HG02885 (cell line): ENCODE results near the gene SEC23A.
"Not testable (repeated sequence)": the region's sequence is repeated elsewhere in the genome, so short reads cannot be mapped to it uniquely, and the experiment has no call there.

Experiments
- ATAC-seq: cut with Tn5 transposase; IDR thresholded peaks from one replicate; pipeline ENCODE4 v1.9.1; 2021; ENCODE audit warnings: mild to moderate bottlenecking; ENCODE audit not compliant: unreplicated experiment, poor library complexity

Gene SEC23A

GRCh38 chr14:39035336-39035735 lies 67.7 kb downstream of the SEC23A start:
- ATAC-seq, result no peak

- no peak for ATAC-seq
Observed at GRCh38 chr14:39034481-39035296, 68.3 kb downstream of the SEC23A start.

- no peak for ATAC-seq
Observed at GRCh38 chr14:39033371-39033770, 69.7 kb downstream of the SEC23A start.

GRCh38 chr14:39030209-39030608 lies 72.8 kb downstream of the SEC23A start:
- ATAC-seq, result no peak

- no peak for ATAC-seq
Observed at GRCh38 chr14:39029789-39030188, 73.2 kb downstream of the SEC23A start.

GRCh38 chr14:39028620-39029019 lies 74.4 kb downstream of the SEC23A start:
- ATAC-seq, result no peak

GRCh38 chr14:39025810-39026627 lies 77.0 kb downstream of the SEC23A start:
- ATAC-seq, result no peak

GRCh38 chr14:39025250-39025809 lies 77.7 kb downstream of the SEC23A start:
- ATAC-seq, result no peak

- ATAC-seq, result no peak
Observed at GRCh38 chr14:39023939-39024871, 78.8 kb downstream of the SEC23A start.

- not testable (repeated sequence) for ATAC-seq
Observed at GRCh38 chr14:39017096-39018016, 85.7 kb downstream of the SEC23A start.

- ATAC-seq, result no peak
Observed at GRCh38 chr14:39016733-39017095, 86.3 kb downstream of the SEC23A start.

GRCh38 chr14:39015964-39016577 lies 87.0 kb downstream of the SEC23A start:
- ATAC-seq, result no peak

GRCh38 chr14:39015360-39015961 lies 87.6 kb downstream of the SEC23A start:
- peak; percentile 89 for ATAC-seq

- ATAC-seq, result no peak
Observed at GRCh38 chr14:39014460-39014859, 88.6 kb downstream of the SEC23A start.

- ATAC-seq, result not testable (repeated sequence)
Observed at GRCh38 chr14:39008965-39009364, 94.1 kb downstream of the SEC23A start.

- ATAC-seq, result no peak
Observed at GRCh38 chr14:39006721-39007410, 96.2 kb downstream of the SEC23A start.

GRCh38 chr14:39005044-39005880 lies 97.8 kb downstream of the SEC23A start:
- ATAC-seq, result no peak
